Measurements from ENCODE around the gene BCL11A. TPM values are rescaled to one million over a fixed set of nuclear protein-coding genes. Genes with fewer than 3 reads are reported as not detected.

The BCL11A gene
- total and polyA plus RNA-seq, 9 donors, result 0.81 to 5.7 (median 3.2) TPM; not detected in 1

- 91 to 94% (median 93%) methylated on average over 3 of the region's 3 CpGs for WGBS, 3 donors
Measured at GRCh38 chr2:60541056-60541651, 12.3 kb downstream of the BCL11A start.

GRCh38 chr2:60540074-60540473, 13.4 kb downstream of the BCL11A start:
- WGBS, 3 donors, result 85 to 93% (median 90%) methylated on average over 2 of the region's 2 CpGs
- H3K4me3 ChIP-seq, result no peak overlapping the region
- no peaks in the 10 kb centered on the region for H3K36me3 ChIP-seq
- H3K4me1 ChIP-seq (ENCODE audit: insufficient read depth), result no peaks in the 10 kb centered on the region
- H3K27me3 ChIP-seq, result no peaks in the 10 kb centered on the region
- intact Hi-C loops (cut with DNase I), result no loop called here
- no peak for TF ChIP-seq POLR2A (IDR thresholded peaks at IDR 0.05)
- no peak overlapping the region for H3K27ac ChIP-seq
- H3K9me3 ChIP-seq, result no peaks in the 10 kb centered on the region
- DNase-seq, result no peak

More at GRCh38 chr2:60541056-60541651, 12.3 kb downstream of the BCL11A start:
- Histone ChIP-seq H3K36me3 (no peaks in the 10 kb centered on the region), H3K27ac (no peak overlapping the region), H3K27me3 (no peaks in the 10 kb centered on the region), H3K4me3 (no peak overlapping the region), H3K4me1 (ENCODE audit: insufficient read depth) (peaks cover 2% of the 10 kb centered on the region), H3K9me3 (no peaks in the 10 kb centered on the region)
- DNase-seq, result no peak
- intact Hi-C loops (cut with DNase I), result no loop called here
- TF ChIP-seq EP300 (IDR thresholded peaks at IDR 0.05) (no peak), CTCF (IDR thresholded peaks at IDR 0.05) (no peak), POLR2A (IDR thresholded peaks at IDR 0.05) (no peak)

GRCh38 chr2:60539140-60539539, 14.3 kb downstream of the BCL11A start:
- WGBS, 3 donors, result 95 to 97% (median 96%) methylated on average over 5 of the region's 5 CpGs
- no peak for DNase-seq
- Histone ChIP-seq H3K4me1 (ENCODE audit: insufficient read depth) (no peaks in the 10 kb centered on the region), H3K9me3 (no peaks in the 10 kb centered on the region), H3K4me3 (no peak overlapping the region), H3K36me3 (no peaks in the 10 kb centered on the region), H3K27ac (no peak overlapping the region), H3K27me3 (no peaks in the 10 kb centered on the region)
- TF ChIP-seq CTCF (IDR thresholded peaks at IDR 0.05) (no peak), POLR2A (IDR thresholded peaks at IDR 0.05) (no peak), EP300 (IDR thresholded peaks at IDR 0.05) (no peak)
- intact Hi-C loops (cut with DNase I), result no loop called here

GRCh38 chr2:60538101-60538500, 15.4 kb downstream of the BCL11A start:
- WGBS, 3 donors, result 86 to 88% (median 86%) methylated on average over 9 of the region's 9 CpGs
- intact Hi-C loops (cut with DNase I), result no loop called here
- no peaks in the 10 kb centered on the region for H3K27me3 ChIP-seq

More at GRCh38 chr2:60538101-60538500, 15.4 kb downstream of the BCL11A start:
- TF ChIP-seq POLR2A (IDR thresholded peaks at IDR 0.05) (no peak), EP300 (IDR thresholded peaks at IDR 0.05) (no peak), CTCF (IDR thresholded peaks at IDR 0.05) (no peak)
- no peak for DNase-seq
- H3K36me3 ChIP-seq, result no peaks in the 10 kb centered on the region
- no peaks in the 10 kb centered on the region for H3K9me3 ChIP-seq
- no peak overlapping the region for H3K4me3 ChIP-seq
- no peaks in the 10 kb centered on the region for H3K4me1 ChIP-seq (ENCODE audit: insufficient read depth)
- H3K27ac ChIP-seq, result no peak overlapping the region
